ENCODE results near the gene MIEF1. TPM values are rescaled to one million over a fixed set of nuclear protein-coding genes. Genes with fewer than 3 reads are reported as not detected.

MIEF1 gene
- total and polyA plus RNA-seq, 2 of the 8 experiments (the other 6 are each of a cell fraction or from before 2014, with no cell fraction given), result 16.8 to 32.7 TPM

- WGBS, 2 experiments (ENCODE audit: extremely low coverage in 1 of 2, insufficient coverage in 1 of 2, insufficient read length in 1 of 2, insufficient replicate concordance in 2 of 2, low coverage in 1 of 2, low lambda C conversion rate in 2 of 2, missing lambda C conversion rate in 1 of 2), result 85% methylated on average over 4 of the region's 4 CpGs; no CpG with 5 or more reads in 1 of the 2 experiments
- no peak for FAIRE-seq
Observed at GRCh38 chr22:39525658-39525975, 23.5 kb downstream of the MIEF1 start.

More at GRCh38 chr22:39525658-39525975, 23.5 kb downstream of the MIEF1 start:
- ChIA-PET POLR2A (ENCODE audit: partially characterized antibody) (interaction anchor here (1.1 to 8.9 kb wide), 13 partner anchors 9 to 352 kb away, joined by 3 to 83 read pairs (median 9); partner anchors contain the start of genes MIEF1 and RPL3), CTCF (ENCODE audit: partially characterized antibody) (interaction anchor here (0.9 to 21.9 kb wide), 4 partner anchors 10 to 29 kb away, joined by 4 to 361 read pairs (median 79); partner anchors contain the start of gene MIEF1)
- Histone ChIP-seq H3K9ac (replicated peaks in 1 of 4; ENCODE audit: extremely low read depth in 1 of 4, low read depth in 3 of 4, low read length in 3 of 4) (no peak overlapping the region), H4K20me1 (replicated peaks in 1 of 2; ENCODE audit: control insufficient read depth in 1 of 2, insufficient read depth in 2 of 2, low read length in 2 of 2) (peaks cover 38 to 53% of the 10 kb centered on the region in 2 experiments), H3K4ac (replicated peaks; ENCODE audit: insufficient read length, low read depth, low read length) (no peak overlapping the region), H3K23me2 (ENCODE audit: low read depth, low read length) (peaks cover 6% of the 10 kb centered on the region), H2BK20ac (ENCODE audit: low read length) (no peak overlapping the region), H3K9me3 (ENCODE audit: insufficient read depth in 2 of 2, low read depth in 1 of 2, low read length in 1 of 2) (no peaks in the 10 kb centered on the region), H4K8ac (ENCODE audit: extremely low read depth, insufficient read depth, low read length) (no peak overlapping the region), H2AK5ac (ENCODE audit: low read depth, low read length) (no peak overlapping the region), H2BK120ac (replicated peaks; ENCODE audit: low read depth, low read length) (no peak overlapping the region), H2BK12ac (ENCODE audit: low read depth, low read length) (no peak overlapping the region), H3K27me3 (replicated peaks in 1 of 4; ENCODE audit: control insufficient read depth in 3 of 4, extremely low read depth in 1 of 4, insufficient read depth in 3 of 4, low read length in 3 of 4) (no peaks in the 10 kb centered on the region), H3K4me1 (replicated peaks in 1 of 4; ENCODE audit: control insufficient read depth in 3 of 4, insufficient read depth in 4 of 4, low read length in 3 of 4) (peaks cover 0 to 20% (median 5%) of the 10 kb centered on the region in 4 experiments; a peak in 6 of 7 replicates), H3K36me3 (ENCODE audit: control insufficient read depth in 2 of 4, insufficient read depth in 4 of 4, low read length in 3 of 4) (peaks cover 25 to 41% (median 37%) of the 10 kb centered on the region in 4 experiments), H3K18ac (ENCODE audit: extremely low read depth, low read length) (no peak overlapping the region), H3K23ac (ENCODE audit: insufficient read length) (no peak overlapping the region), H3K56ac (replicated peaks; ENCODE audit: insufficient read length, low read depth, low read length) (no peak overlapping the region), H3K4me2 (ENCODE audit: insufficient read depth in 1 of 2, low read depth in 2 of 2, low read length in 2 of 2) (no peak overlapping the region), H2BK5ac (ENCODE audit: low read depth, low read length) (no peak overlapping the region; the same call in 1 of the 2 replicates), H3K79me2 (ENCODE audit: control insufficient read depth in 1 of 2, insufficient read depth in 2 of 2, low read length in 2 of 2) (peaks cover 5 to 27% of the 10 kb centered on the region in 2 experiments; a peak in 3 of 4 replicates), H4K5ac (ENCODE audit: insufficient read length, low read depth, low read length) (no peak overlapping the region), H4K91ac (replicated peaks; ENCODE audit: insufficient read length, low read length) (no peak overlapping the region), H3K14ac (ENCODE audit: insufficient read length) (no peak overlapping the region), H2AFZ (ENCODE audit: low read length) (no peak overlapping the region), H2BK15ac (ENCODE audit: low read length) (no peak overlapping the region), H3K4me3 (ENCODE audit: extremely low read depth in 1 of 4, insufficient read depth in 2 of 4, low read depth in 3 of 4, low read length in 4 of 4) (no peak overlapping the region), H3K79me1 (ENCODE audit: low read depth, low read length) (peaks cover 7% of the 10 kb centered on the region; the same call in 1 of the 2 replicates), H3K27ac (ENCODE audit: low read depth, low read length) (no peak overlapping the region)
- no peak for DNase-seq (ENCODE audit: low read depth in 1 of 2, low spot score in 2 of 2)
- TF ChIP-seq GABPA (IDR thresholded peaks at IDR 0.05; ENCODE audit: borderline replicate concordance, insufficient read depth, low read length) (no peak), MAFK (IDR thresholded peaks at IDR 0.05; ENCODE audit: low read depth, low read length) (no peak), SP4 (IDR thresholded peaks at IDR 0.05; ENCODE audit: low read length) (no peak), BACH1 (IDR thresholded peaks at IDR 0.05; ENCODE audit: low read length) (no peak), POLR2AphosphoS5 (IDR thresholded peaks at IDR 0.05; ENCODE audit: low read depth, low read length) (0 out of 2 replicates have a peak, but pooled peaks have one; percentile 1)
